Measurements from ENCODE around the gene CTF1. TPM values are rescaled to one million over a fixed set of nuclear protein-coding genes. Genes with fewer than 3 reads are reported as not detected.
"Not testable (repeated sequence)": the region's sequence is repeated elsewhere in the genome, so short reads cannot be mapped to it uniquely, and the experiment has no call there.

CTF1 gene
- total RNA-seq, 1 experiment from 2014 or later: not detected

DNA sequence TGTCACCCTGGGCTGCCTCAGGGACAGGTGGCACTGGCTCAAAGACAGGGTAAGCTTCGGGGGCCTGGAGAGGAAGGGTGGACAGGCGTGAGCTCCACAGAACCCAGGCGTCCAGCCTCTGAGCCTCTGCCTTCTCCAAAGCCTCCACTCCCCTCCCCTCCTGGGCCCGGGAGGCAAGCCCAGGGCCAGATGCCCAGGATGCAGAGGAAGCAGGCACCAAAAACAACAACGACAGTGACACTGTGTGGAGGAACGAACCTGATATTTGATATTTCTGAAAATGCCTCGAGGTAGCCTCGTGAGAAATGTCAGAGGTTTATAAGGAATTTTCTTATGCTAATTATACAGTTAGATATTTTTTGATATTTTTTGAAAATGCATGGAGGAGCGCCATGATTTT, 8.5 kb upstream of the CTF1 start:
- DNase-seq (ENCODE audit: low spot score): no peak

GRCh38 chr16:30888856-30889499, 7.4 kb upstream of the CTF1 start:
- no peak for DNase-seq (ENCODE audit: low spot score)

DNA sequence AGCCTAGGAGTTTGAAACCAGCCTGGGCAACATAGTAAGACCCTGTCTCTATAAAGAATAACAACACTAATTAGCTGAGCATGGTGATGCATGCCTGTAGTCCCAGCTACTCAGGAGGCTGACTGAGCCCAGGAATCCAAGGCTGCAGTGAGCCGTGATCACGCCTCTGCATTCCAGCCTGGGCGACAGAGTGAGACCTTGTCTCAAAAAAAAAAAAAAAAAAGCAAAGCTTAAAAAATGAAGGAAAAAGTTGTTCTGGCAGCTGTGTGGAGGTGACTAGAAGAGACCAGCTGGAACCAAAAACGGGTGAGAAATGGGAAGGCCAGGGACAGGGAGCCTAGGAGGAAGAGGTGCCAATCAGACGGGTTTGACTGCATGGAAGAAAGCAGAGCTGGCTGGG, 6.7 kb upstream of the CTF1 start:
- DNase-seq (ENCODE audit: low spot score): no peak

GRCh38 chr16:30891043-30891823, 5.2 kb upstream of the CTF1 start:
- not testable (repeated sequence) for DNase-seq (ENCODE audit: low spot score)

DNA sequence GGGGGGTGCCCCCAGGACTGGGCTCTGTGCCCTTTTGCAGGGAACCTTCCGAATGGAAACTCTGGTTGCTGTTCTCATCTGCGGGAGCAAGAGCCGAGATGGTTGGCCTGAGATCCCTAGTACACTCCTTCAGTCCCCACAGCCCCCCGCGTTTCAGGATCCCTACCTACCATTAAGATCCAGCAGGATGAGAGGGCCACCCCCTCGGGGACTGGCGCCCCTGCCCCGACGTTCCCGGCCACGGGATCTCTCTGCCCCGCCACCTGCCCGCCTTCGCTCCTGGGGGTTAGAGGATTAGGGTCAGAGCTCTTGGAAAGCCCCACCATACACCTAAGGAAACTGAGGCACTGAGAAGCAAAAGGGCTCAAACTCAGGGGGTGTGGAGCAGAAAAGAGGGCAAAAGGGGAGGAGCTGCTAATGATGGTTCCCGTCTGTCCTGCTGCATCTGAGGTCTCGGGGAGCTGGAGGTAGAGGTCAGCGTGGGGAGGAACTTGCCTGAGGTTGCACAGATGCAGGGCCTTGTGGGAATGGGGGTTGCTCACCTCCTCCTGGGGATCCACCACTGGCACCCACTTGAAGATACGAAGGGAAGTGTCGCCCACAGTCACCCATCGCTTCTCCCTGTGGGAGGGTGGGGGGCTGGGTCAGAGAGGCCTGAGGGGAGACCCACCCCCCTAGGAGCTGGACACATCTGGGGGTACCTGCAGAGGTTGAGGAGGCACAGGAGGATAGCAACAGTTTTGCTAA, 3.6 kb upstream of the CTF1 start:
- DNase-seq (ENCODE audit: low spot score): no peak

DNA sequence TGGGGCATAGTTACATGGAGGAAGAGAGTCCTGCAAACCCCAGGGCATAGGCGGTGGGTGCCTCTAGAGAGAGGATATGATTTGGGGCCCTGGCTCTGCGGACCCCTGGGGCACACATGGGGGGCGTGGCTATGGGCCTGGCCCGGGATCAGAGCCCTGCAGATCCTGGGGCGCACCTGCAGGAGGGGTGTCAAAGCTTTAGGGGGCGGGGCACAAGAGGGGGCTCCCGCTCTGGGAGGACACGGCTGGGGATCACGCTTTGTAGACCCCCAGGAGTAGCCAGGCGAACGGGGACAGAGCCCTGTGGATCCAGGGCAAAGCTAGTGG, 3.0 kb upstream of the CTF1 start:
- DNase-seq (ENCODE audit: low spot score): no peak

DNA sequence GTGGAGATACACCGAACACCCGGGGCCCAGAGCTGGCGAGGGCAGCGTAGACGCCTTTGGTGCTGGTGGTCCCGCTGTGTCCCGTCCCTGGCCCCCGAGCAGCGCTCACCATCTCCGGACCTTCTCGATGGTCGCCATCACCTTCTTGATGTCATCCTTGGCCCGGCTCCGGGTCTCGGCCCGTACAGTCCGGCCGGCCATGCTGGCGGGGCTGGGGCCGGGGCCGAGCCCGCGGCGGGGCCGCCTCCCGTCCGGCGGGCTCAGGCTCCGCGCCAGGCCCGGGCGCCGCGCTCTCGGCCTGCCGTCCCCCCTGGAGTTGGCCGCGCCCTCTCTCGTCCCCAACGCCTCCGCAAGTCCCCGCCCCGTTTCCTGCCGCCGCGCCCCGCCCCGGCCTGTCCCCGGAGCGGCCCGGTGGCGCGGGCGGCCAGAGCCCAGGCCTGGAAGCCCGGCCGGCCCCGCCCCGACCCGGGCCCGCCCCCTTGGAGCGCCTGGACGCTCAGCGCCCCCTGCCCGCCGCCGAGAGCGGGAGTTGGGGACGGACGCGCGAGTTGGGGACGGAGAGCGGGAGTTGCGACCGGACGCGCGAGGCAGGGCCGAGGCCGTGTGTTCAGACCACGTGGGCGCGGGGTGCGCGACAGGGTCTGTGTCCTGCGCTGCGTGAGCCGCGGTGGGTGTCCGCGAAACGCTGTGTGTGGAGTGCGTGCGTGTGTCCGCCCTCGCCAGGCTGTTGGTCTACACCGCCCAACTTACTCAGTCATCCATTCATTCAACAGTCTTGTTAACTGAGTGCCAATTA, 2.5 kb upstream of the CTF1 start, which contains the start of gene BCL7C:
Gene BCL7C, minus strand, starts transcription at position 334 of the 796 bp plus-strand sequence. Its CDS starts 133 bp downstream, at position 201.
- DNase-seq (ENCODE audit: low spot score): peak; percentile 81

DNA sequence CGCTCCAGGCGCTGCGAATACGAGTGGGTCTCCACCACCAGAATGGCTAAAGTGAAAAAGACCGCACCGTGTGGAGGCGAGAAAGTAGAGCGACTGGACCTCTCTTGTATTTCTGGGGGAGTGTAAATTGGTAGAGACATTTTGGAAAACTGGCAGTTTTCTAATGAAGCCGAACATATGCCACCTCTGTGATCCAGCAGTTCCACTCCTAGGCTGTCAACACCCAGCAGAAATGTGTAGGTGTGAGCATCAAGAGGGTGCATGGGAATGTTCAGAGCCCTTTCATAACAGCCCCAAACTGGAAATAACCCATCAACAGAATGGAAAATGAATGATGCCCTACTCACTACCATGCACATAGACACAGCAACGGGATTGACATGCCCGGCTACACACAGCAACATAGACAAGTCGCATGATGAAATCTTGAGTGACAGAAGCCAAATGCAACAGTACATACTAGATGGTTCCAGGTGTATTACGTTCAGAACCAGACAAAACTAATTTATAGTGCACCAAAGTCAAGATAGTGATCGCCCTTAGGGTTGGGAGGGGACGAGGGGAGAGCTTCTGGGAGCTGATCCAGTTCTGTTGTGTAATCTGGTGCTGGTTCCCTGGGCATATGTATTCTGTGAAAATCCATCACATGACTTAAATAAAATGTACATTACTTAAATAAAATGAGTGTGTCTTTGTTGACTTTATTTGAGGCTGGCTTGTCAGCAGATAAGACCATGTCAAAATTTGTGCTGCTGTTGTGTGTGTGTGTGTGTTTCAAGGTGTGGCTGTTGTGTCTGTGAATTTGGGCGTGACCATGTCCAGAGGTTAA, 1.7 kb upstream of the CTF1 start:
- DNase-seq (ENCODE audit: low spot score): no peak

DNA sequence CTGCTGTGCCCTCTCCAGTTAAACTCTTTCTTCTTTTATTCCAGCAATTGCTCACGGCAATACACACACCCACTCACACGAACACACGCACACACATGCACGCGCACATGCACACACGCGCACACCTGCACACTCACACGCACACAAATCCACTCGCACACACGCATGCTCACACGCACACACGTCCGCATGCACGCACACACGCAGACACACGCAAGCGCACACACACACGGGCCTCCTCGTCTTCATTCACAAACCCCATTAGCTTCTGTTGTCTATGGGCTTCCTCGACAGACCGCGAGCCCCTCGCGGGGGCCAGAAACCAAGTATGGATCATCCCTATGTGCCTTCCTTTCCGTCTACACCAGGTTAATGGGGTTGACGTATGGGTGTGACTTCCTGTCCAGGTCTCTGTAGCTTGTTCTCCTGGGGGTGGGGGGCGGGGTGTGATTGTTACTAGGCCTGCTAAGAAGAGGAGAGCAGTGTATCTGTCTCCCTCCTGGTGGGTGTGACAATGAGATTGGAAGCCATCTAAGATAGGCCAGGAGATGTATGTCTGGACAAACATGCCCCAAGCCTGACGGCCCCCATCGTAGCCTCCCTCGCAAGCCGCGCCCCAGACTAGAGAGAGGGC, 670 bp upstream of the CTF1 start:
- no peak for DNase-seq (ENCODE audit: low spot score)

GRCh38 chr16:30896889-30897733, 697 bp downstream of the CTF1 start:
- no peak for DNase-seq (ENCODE audit: low spot score)

- no peak for DNase-seq (ENCODE audit: low spot score)
These were observed 3.4 kb downstream of the CTF1 start for GRCh38 chr16:30899794-30900193.

GRCh38 chr16:30900588-30900987, 4.2 kb downstream of the CTF1 start:
- no peak for DNase-seq (ENCODE audit: low spot score)

DNA sequence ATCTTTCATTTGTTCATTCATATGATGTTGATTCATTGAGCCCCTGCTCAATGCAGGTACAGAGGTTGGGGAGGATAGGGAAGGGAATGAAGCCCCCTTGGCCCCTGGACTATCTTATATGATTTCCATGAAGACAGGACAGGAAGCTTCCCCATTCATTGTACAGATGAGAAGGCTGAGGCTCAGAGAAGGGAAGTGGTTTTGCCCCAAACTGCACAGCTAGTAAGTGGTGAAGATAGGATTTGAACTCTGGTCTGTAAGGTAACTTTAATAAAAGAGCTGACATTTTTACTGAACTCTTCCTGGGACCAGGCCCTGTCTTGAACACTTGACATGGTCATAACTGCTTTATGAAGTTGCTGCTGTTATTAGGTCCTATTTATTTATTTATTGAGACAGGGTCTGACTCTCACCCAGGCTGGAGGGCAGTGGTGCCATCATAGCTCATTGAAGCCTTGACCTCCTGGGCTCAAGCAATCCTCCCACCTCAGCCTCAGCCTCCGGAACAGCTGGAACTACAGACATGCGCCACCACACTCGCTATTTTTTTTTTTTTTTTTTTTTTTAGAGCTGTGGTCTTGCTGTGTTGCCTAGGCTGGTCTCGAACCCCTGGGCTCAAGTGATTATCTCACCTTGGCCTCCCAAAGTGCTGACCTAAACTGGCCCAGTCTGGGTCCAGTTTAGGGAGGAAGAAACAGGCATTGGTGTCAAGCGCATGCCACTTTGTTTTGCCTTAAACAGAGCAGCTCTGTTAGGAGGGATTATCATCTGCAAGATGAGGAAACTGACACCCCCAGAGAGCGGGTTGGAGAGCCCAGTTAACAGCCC, 5.0 kb downstream of the CTF1 start:
- DNase-seq (ENCODE audit: low spot score): no peak

DNA sequence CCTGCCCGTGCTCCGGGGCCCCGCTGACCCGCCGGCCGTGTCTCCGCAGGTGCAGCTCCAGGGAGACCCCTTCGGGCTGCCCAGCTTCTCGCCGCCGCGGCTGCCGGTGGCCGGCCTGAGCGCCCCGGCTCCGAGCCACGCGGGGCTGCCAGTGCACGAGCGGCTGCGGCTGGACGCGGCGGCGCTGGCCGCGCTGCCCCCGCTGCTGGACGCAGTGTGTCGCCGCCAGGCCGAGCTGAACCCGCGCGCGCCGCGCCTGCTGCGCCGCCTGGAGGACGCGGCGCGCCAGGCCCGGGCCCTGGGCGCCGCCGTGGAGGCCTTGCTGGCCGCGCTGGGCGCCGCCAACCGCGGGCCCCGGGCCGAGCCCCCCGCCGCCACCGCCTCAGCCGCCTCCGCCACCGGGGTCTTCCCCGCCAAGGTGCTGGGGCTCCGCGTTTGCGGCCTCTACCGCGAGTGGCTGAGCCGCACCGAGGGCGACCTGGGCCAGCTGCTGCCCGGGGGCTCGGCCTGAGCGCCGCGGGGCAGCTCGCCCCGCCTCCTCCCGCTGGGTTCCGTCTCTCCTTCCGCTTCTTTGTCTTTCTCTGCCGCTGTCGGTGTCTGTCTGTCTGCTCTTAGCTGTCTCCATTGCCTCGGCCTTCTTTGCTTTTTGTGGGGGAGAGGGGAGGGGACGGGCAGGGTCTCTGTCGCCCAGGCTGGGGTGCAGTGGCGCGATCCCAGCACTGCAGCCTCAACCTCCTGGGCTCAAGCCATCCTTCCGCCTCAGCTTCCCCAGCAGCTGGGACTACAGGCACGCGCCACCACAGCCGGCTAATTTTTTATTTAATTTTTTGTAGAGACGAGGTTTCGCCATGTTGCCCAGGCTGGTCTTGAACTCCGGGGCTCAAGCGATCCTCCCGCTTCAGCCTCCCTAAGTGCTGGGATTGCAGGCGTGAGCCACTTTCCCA, 5.9 kb downstream of the CTF1 start:
- no peak for DNase-seq (ENCODE audit: low spot score)

- no peak for DNase-seq (ENCODE audit: low spot score)
These were observed 6.6 kb downstream of the CTF1 start for GRCh38 chr16:30903002-30903401.

GRCh38 chr16:30903596-30903995, 7.2 kb downstream of the CTF1 start:
- no peak for DNase-seq (ENCODE audit: low spot score)

GRCh38 chr16:30904114-30904780, 7.8 kb downstream of the CTF1 start:
- DNase-seq (ENCODE audit: low spot score): no peak
